Nephron progenitor cell (in vitro differentiated cells): ENCODE results near the gene ADNP2.

Source experiments
- DNase-seq: peaks from one replicate; pipeline ENCODE4 v3.0.0; 2021
- H3K27ac Mint-ChIP-seq: 2 replicates; pipeline ENCODE4 v1.8.0; 2021; ENCODE audit warnings: mild to moderate bottlenecking, moderate library complexity, mixed read lengths
- H3K27me3 Mint-ChIP-seq: 2 replicates; pipeline ENCODE4 v1.8.0; 2021; ENCODE audit warnings: mild to moderate bottlenecking, low read depth, mixed read lengths; ENCODE audit not compliant: poor library complexity
- H3K36me3 Mint-ChIP-seq: 2 replicates; pipeline ENCODE4 v1.8.0; 2021; ENCODE audit warnings: low read depth, mixed read lengths
- H3K4me1 Mint-ChIP-seq: 2 replicates; pipeline ENCODE4 v1.8.0; 2021; ENCODE audit warnings: mixed read lengths
- H3K4me3 Mint-ChIP-seq: 2 replicates; pipeline ENCODE4 v1.8.0; 2021; ENCODE audit warnings: mild to moderate bottlenecking, moderate library complexity, mixed read lengths
- H3K9me3 Mint-ChIP-seq: 2 replicates; pipeline ENCODE4 v1.8.0; 2021; ENCODE audit warnings: mild to moderate bottlenecking, moderate library complexity, mixed read lengths
- TF ChIP-seq, protein P1 (sequence below): fragments of 200-600 bp; sonication (generic); IDR thresholded peaks from 2 replicates; pipeline ENCODE4 v1.5.0; 2021; ENCODE audit warnings: antibody characterized with exemption

Gene ADNP2

DNA sequence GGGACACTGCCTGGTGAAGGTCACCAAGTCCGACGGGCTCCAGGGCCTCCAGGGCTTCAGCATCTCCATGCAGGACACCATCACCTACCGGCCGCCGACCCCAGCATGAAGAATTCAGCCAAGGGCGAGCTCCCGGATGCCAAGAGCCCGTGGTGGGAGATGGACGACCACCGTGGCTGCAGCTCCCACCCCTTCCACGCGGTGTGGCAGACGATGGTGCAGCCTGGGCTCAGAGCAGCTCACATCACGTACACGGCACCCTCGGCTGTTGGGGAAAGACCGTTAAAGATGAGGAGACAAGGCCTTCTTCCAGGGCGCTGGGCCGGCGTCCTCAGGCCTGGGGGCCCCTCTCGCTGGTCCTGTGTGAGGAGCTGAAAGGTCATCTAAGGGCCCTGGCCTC lies 31.2 kb upstream of the ADNP2 start:
- Mint-ChIP-seq H3K9me3 (peaks cover 52% of the 10 kb centered on the region), H3K36me3 (peaks cover 50% of the 10 kb centered on the region), H3K4me3 (no peak overlapping the region), H3K27me3 (peaks cover 3% of the 10 kb centered on the region), H3K27ac (no peak overlapping the region), H3K4me1 (no peaks in the 10 kb centered on the region)
- DNase-seq: no peak
- TF ChIP-seq, protein P1, sequence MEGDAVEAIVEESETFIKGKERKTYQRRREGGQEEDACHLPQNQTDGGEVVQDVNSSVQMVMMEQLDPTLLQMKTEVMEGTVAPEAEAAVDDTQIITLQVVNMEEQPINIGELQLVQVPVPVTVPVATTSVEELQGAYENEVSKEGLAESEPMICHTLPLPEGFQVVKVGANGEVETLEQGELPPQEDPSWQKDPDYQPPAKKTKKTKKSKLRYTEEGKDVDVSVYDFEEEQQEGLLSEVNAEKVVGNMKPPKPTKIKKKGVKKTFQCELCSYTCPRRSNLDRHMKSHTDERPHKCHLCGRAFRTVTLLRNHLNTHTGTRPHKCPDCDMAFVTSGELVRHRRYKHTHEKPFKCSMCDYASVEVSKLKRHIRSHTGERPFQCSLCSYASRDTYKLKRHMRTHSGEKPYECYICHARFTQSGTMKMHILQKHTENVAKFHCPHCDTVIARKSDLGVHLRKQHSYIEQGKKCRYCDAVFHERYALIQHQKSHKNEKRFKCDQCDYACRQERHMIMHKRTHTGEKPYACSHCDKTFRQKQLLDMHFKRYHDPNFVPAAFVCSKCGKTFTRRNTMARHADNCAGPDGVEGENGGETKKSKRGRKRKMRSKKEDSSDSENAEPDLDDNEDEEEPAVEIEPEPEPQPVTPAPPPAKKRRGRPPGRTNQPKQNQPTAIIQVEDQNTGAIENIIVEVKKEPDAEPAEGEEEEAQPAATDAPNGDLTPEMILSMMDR: no peak

DNA sequence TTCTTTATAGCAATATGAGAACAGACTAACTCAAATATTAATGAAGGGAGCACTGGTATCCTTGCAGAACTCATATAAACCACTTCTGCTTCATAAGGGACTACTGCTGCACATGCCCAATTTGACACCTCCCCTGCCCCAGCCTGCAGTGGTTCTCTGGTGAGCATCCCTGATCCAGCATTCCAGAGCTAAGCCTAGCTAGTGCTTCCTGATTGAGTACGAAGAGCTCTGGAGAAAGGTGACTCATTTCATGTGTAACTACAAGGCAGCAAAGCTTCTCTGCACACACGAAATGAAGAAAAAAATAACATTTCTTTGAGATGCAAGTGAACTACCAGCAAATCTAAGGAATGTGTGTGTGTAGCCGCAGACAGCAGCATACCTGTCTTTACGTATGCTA lies 22.8 kb upstream of the ADNP2 start:
- TF ChIP-seq, protein P1: no peak
- no peaks in the 10 kb centered on the region for H3K4me1 Mint-ChIP-seq
- H3K9me3 Mint-ChIP-seq: peaks cover 87% of the 10 kb centered on the region
- no peak for DNase-seq
- peaks cover 58% of the 10 kb centered on the region for H3K36me3 Mint-ChIP-seq
- H3K27me3 Mint-ChIP-seq: peaks cover 9% of the 10 kb centered on the region
- no peak overlapping the region for H3K4me3 Mint-ChIP-seq
- no peak overlapping the region for H3K27ac Mint-ChIP-seq

DNA sequence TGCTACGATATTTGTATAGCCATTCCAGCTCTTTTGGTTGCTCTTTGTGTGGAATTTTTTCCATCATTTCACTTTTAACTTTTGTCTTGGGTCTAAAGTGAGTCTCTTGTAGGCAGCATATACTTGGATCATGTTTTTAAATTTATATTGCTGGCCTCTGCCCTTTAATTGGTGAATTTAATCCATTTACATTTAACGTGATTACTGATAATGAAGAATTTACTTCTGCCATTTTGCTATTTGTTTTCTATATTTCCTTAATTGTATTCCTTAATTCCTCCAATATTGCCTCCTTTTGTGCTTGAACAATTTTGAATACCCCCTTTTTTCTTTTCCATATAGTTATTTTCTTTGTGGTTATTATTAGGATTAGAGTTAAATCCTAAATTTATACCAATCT lies 21.0 kb upstream of the ADNP2 start:
- Mint-ChIP-seq H3K36me3 (peaks cover 53% of the 10 kb centered on the region), H3K4me3 (no peak overlapping the region), H3K27me3 (peaks cover 9% of the 10 kb centered on the region), H3K4me1 (no peaks in the 10 kb centered on the region), H3K27ac (no peak overlapping the region), H3K9me3 (peaks cover 91% of the 10 kb centered on the region)
- DNase-seq: no peak
- TF ChIP-seq, protein P1: no peak

DNA sequence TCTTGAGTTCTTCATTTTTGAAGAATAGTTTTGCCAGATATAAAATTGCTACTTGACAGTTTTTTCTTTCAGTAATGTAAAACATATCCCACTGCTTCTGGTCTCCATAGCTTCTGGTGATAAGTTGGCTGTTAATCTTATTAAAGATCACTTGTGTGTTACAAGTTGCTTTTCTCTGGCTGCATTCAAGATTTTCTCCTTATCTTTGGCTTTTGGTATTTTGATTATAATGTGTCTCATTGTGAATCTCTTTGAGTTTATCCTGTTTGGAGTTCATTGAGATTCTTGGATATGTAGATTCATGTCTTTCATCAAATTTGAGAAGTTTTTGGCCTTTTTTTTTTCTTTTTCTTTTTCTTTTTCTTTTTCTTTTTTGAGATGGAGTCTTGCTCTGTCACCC lies 20.2 kb upstream of the ADNP2 start:
- Mint-ChIP-seq H3K4me3 (no peak overlapping the region), H3K27me3 (peaks cover 9% of the 10 kb centered on the region), H3K9me3 (peaks cover 93% of the 10 kb centered on the region), H3K27ac (no peak overlapping the region), H3K4me1 (no peaks in the 10 kb centered on the region), H3K36me3 (peaks cover 53% of the 10 kb centered on the region)
- TF ChIP-seq, protein P1: no peak
- DNase-seq: no peak

DNA sequence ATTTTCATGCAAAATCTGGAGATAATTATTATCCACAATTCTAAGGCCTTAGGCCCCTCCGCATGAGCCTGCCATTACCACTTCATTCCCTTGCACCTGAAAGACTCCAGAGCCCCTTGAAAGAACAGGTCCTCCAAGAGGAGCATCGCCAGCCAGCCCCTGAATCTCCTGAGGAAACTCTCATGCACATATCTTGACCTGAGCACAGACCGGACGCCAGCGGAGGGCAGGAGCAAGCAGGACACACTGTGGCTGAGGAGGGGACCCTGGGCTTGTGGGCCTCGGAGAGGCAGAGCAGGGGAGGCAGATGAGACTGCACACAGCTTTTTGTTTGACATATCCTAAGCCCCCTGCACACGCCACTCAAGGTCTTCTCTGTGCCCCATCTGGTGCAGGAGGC lies 13.6 kb upstream of the ADNP2 start:
- TF ChIP-seq, protein P1: no peak
- H3K9me3 Mint-ChIP-seq: peaks cover 42% of the 10 kb centered on the region

DNA sequence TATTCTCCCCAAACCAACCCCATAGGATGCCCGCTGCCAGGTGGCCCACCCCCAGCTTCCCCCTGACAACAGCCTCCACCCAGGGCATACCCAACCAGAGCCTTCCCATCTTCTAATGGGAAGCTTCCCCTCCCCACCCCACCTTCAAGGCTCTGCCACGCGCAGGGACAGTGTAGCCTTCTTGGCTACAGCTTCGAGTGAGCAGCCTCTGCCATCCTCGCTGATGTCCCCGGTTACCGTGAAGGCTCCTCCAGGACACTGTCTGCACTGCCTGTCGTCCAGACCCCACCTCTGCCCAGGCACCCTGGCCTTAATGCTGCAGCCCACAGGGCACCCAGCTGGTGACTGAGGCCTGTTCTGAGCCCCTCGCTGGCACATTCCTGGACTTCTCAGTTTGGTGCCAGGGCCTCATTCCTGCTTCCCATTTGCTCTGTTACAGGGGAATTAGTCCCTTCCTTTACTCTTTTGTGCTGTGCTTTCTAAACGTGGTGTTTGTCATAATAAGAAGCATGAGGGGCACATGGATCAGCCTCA lies 13.0 kb upstream of the ADNP2 start:
- Mint-ChIP-seq H3K4me3 (no peak overlapping the region), H3K9me3 (peaks cover 42% of the 10 kb centered on the region), H3K36me3 (peaks cover 6% of the 10 kb centered on the region), H3K27me3 (peaks cover 4% of the 10 kb centered on the region), H3K4me1 (no peaks in the 10 kb centered on the region), H3K27ac (no peak overlapping the region)
- no peak for DNase-seq
- TF ChIP-seq, protein P1: no peak

More for the DNA sequence above, 13.6 kb upstream of the ADNP2 start:
- Mint-ChIP-seq H3K27ac (no peak overlapping the region), H3K4me3 (no peak overlapping the region), H3K36me3 (peaks cover 11% of the 10 kb centered on the region), H3K27me3 (peaks cover 8% of the 10 kb centered on the region), H3K4me1 (no peaks in the 10 kb centered on the region)
- no peak for DNase-seq
